Suprapubic skin (tissue), 4 donors: Measurements from ENCODE around the gene JAKMIP1. TPM values are rescaled to one million over a fixed set of nuclear protein-coding genes. Genes with fewer than 3 reads are reported as not detected.

ENCODE experiments used
- DNase-seq, 2 donors: peaks; one replicate each; pipeline ENCODE4 v3.0.0-alpha.2; 2019; ENCODE audit warnings: low spot score in 2 of 2
- H3K27ac ChIP-seq: fragments of 200-600 bp; sonication (generic); one replicate; pipeline ENCODE4 v1.5.1; 2019
- H3K27me3 ChIP-seq: fragments of 200-600 bp; sonication (generic); one replicate; pipeline ENCODE4 v1.5.1; 2019
- H3K36me3 ChIP-seq: fragments of 200-600 bp; sonication (generic); one replicate; pipeline ENCODE4 v1.5.1; 2019
- H3K4me1 ChIP-seq: fragments of 200-600 bp; sonication (generic); one replicate; pipeline ENCODE4 v1.5.1; 2019
- H3K4me3 ChIP-seq: fragments of 200-600 bp; sonication (generic); one replicate; pipeline ENCODE4 v1.5.1; 2019; ENCODE audit warnings: mild to moderate bottlenecking
- H3K9me3 ChIP-seq: fragments of 200-600 bp; sonication (generic); one replicate; pipeline ENCODE4 v1.5.1; 2019
- CTCF ChIP-seq, 2 donors: fragments of 200-600 bp in 1 of 2; fragments of 450-650 bp in 1 of 2; sonication (generic) in 1 of 2; IDR thresholded peaks; one replicate each; pipeline ENCODE4 v1.5.1; 2016 to 2019; ENCODE audit warnings: antibody characterized with exemption in 2 of 2, mild to moderate bottlenecking in 1 of 2, moderate library complexity in 1 of 2
- EP300 ChIP-seq: sonication (generic); formaldehyde crosslinking; IDR thresholded peaks from one replicate; pipeline ENCODE4 v1.6.1; 2017; ENCODE audit warnings: antibody characterized with exemption
- POLR2A ChIP-seq, 2 donors: fragments of 450-650 bp; IDR thresholded peaks; one replicate each; pipeline ENCODE4 v1.6.1; 2017; ENCODE audit warnings: antibody characterized with exemption in 2 of 2, mild to moderate bottlenecking in 2 of 2, moderate library complexity in 2 of 2
- POLR2AphosphoS5 ChIP-seq, 3 donors: sonication (generic); formaldehyde crosslinking; IDR thresholded peaks; one replicate each; pipeline ENCODE4 v1.6.1; 2017; ENCODE audit warnings: antibody characterized with exemption in 3 of 3
- WGBS: methylation state at CpG from one replicate; pipeline ENCODE4 v1.1.5; 2018; 5-methylcytosine and 5-hydroxymethylcytosine counted together
- total RNA-seq, 4 donors: library from RNA; depleted of rRNA; stranded (reverse); fragments of >200 nt; gene quantifications; one replicate each; pipeline ENCODE4 v1.1.0, GENCODE V29; 2016

The JAKMIP1 gene
- total RNA-seq, 4 donors from 2014 or later, result 0.24 TPM; not detected in 3

- TF ChIP-seq POLR2A (IDR thresholded peaks at IDR 0.05) (no peak), EP300 (no peak), POLR2AphosphoS5 (IDR thresholded peaks at IDR 0.05) (no peak), CTCF (IDR thresholded peaks at IDR 0.05) (no peak)
- Histone ChIP-seq H3K9me3 (no peaks in the 10 kb centered on the region), H3K4me3 (no peak overlapping the region), H3K36me3 (no peaks in the 10 kb centered on the region), H3K27me3 (peaks cover 42% of the 10 kb centered on the region), H3K27ac (no peak overlapping the region), H3K4me1 (no peaks in the 10 kb centered on the region)
- 56% methylated on average over 7 of the region's 7 CpGs for WGBS
- peak in 1 of 2 donors; percentile 28 for DNase-seq
These were observed 85.7 kb downstream of the JAKMIP1 start for GRCh38 chr4:6114601-6115000.

- Histone ChIP-seq H3K27me3 (peaks cover 42% of the 10 kb centered on the region), H3K36me3 (no peaks in the 10 kb centered on the region), H3K4me1 (no peaks in the 10 kb centered on the region), H3K9me3 (no peaks in the 10 kb centered on the region), H3K4me3 (no peak overlapping the region), H3K27ac (no peak overlapping the region)
- no peak for TF ChIP-seq CTCF (IDR thresholded peaks at IDR 0.05)
- no peak for TF ChIP-seq POLR2A (IDR thresholded peaks at IDR 0.05)
- no peak for TF ChIP-seq EP300
- TF ChIP-seq POLR2AphosphoS5 (IDR thresholded peaks at IDR 0.05), result no peak
- 100% methylated on average over 1 of the region's 3 CpGs for WGBS
- DNase-seq, result peak in 1 of 2 donors; percentile 57
These were observed 86.2 kb downstream of the JAKMIP1 start for GRCh38 chr4:6114181-6114580.

GRCh38 chr4:6113641-6114040, 86.7 kb downstream of the JAKMIP1 start:
- Histone ChIP-seq H3K4me1 (no peaks in the 10 kb centered on the region), H3K36me3 (no peaks in the 10 kb centered on the region), H3K27me3 (peaks cover 42% of the 10 kb centered on the region), H3K9me3 (no peaks in the 10 kb centered on the region), H3K27ac (no peak overlapping the region), H3K4me3 (no peak overlapping the region)
- TF ChIP-seq CTCF (IDR thresholded peaks at IDR 0.05) (no peak), POLR2A (IDR thresholded peaks at IDR 0.05) (no peak), POLR2AphosphoS5 (IDR thresholded peaks at IDR 0.05) (no peak), EP300 (no peak)
- DNase-seq, result peak in 1 of 2 donors; percentile 26
- 83% methylated on average over 12 of the region's 12 CpGs for WGBS

- TF ChIP-seq POLR2A (IDR thresholded peaks at IDR 0.05) (no peak), CTCF (IDR thresholded peaks at IDR 0.05) (no peak)
- DNase-seq, result peak in 1 of 2 donors; percentile 57
- Histone ChIP-seq H3K4me1 (no peaks in the 10 kb centered on the region), H3K27me3 (peaks cover 36% of the 10 kb centered on the region), H3K9me3 (no peaks in the 10 kb centered on the region), H3K36me3 (no peaks in the 10 kb centered on the region), H3K27ac (no peak overlapping the region), H3K4me3 (no peak overlapping the region)
- WGBS, result 53% methylated on average over 22 of the region's 26 CpGs
These were observed 87.6 kb downstream of the JAKMIP1 start for GRCh38 chr4:6112606-6113290.

- H3K9me3 ChIP-seq, result no peaks in the 10 kb centered on the region
- 58% methylated on average over 5 of the region's 7 CpGs for WGBS
- no peak overlapping the region for H3K4me3 ChIP-seq
- no peaks in the 10 kb centered on the region for H3K36me3 ChIP-seq
- TF ChIP-seq POLR2AphosphoS5 (IDR thresholded peaks at IDR 0.05) (no peak), EP300 (no peak), CTCF (IDR thresholded peaks at IDR 0.05) (no peak)
- no peaks in the 10 kb centered on the region for H3K4me1 ChIP-seq
- DNase-seq, result no peak
- no peak overlapping the region for H3K27ac ChIP-seq
- peaks cover 43% of the 10 kb centered on the region for H3K27me3 ChIP-seq
These were observed 88.9 kb downstream of the JAKMIP1 start for GRCh38 chr4:6111354-6111960.
